Mesendoderm (in vitro differentiated cells): ENCODE results near the gene ADCYAP1R1.

Experiments used
- DNase-seq: peaks from one replicate; pipeline ENCODE4 v3.0.0; 2013
- H2AK5ac ChIP-seq: 2 replicates; pipeline ENCODE4 v1.6.1; 2013; ENCODE audit warnings: low read length, inconsistent platforms
- H2BK120ac ChIP-seq: 2 replicates; pipeline ENCODE4 v1.6.1; 2013; ENCODE audit warnings: low read depth, mild to moderate bottlenecking, low read length, moderate library complexity, mixed read lengths
- H2BK15ac ChIP-seq: replicated peaks from 2 replicates; pipeline ENCODE4 v1.6.1; 2013; ENCODE audit warnings: low read depth, mild to moderate bottlenecking, moderate library complexity
- H2BK5ac ChIP-seq: 2 replicates; pipeline ENCODE4 v1.6.1; 2013; ENCODE audit warnings: low read length, inconsistent platforms
- H3K18ac ChIP-seq: 2 replicates; pipeline ENCODE4 v1.6.1; 2013; ENCODE audit warnings: mild to moderate bottlenecking, low read length, mixed read lengths
- H3K23ac ChIP-seq: one replicate; pipeline ENCODE4 v1.6.1; 2013; ENCODE audit warnings: low read length
- H3K27ac ChIP-seq: 2 replicates; pipeline ENCODE4 v1.5.1; 2013; ENCODE audit warnings: low read depth, mild to moderate bottlenecking, inconsistent platforms, low read length, moderate library complexity
- H3K27me3 ChIP-seq: 2 replicates; pipeline ENCODE4 v1.6.1; 2013; ENCODE audit warnings: low read length, control low read depth, mild to moderate bottlenecking, inconsistent platforms; ENCODE audit not compliant: insufficient read depth, poor library complexity
- H3K36me3 ChIP-seq: 2 replicates; pipeline ENCODE4 v1.6.1; 2013; ENCODE audit warnings: low read length, inconsistent platforms; ENCODE audit not compliant: control insufficient read depth, insufficient read depth
- H3K4ac ChIP-seq: one replicate; pipeline ENCODE4 v1.6.1; 2013; ENCODE audit warnings: low read depth, mild to moderate bottlenecking, low read length, moderate library complexity
- H3K4me1 ChIP-seq: 2 replicates; pipeline ENCODE4 v1.6.1; 2013; ENCODE audit warnings: low read depth, low read length, inconsistent platforms; ENCODE audit not compliant: control insufficient read depth
- H3K4me2 ChIP-seq: 2 replicates; pipeline ENCODE4 v1.6.1; 2013; ENCODE audit warnings: low read length
- H3K4me3 ChIP-seq: 2 replicates; pipeline ENCODE4 v1.5.1; 2013; ENCODE audit warnings: mild to moderate bottlenecking, low read length
- H3K56ac ChIP-seq: one replicate; pipeline ENCODE4 v1.6.1; 2013; ENCODE audit warnings: low read length
- H3K79me1 ChIP-seq: 2 replicates; pipeline ENCODE4 v1.6.1; 2013; ENCODE audit warnings: low read length, inconsistent platforms
- H3K79me2 ChIP-seq: 2 replicates; pipeline ENCODE4 v1.6.1; 2013; ENCODE audit warnings: mild to moderate bottlenecking, low read length; ENCODE audit not compliant: control insufficient read depth, insufficient read depth
- H3K9ac ChIP-seq: 2 replicates; pipeline ENCODE4 v1.6.1; 2013; ENCODE audit warnings: low read length, inconsistent platforms
- H4K5ac ChIP-seq: one replicate; pipeline ENCODE4 v1.6.1; 2013; ENCODE audit warnings: low read length
- H4K8ac ChIP-seq: one replicate; pipeline ENCODE4 v1.6.1; 2013; ENCODE audit warnings: low read depth, mild to moderate bottlenecking, control low read depth, low read length, moderate library complexity
- WGBS: extraction: QIAGEN DNeasy Blood & Tissue Kit; methylation state at CpG from one replicate; pipeline ENCODE4 v1.1.7; 2013; ENCODE audit warnings: low lambda C conversion rate, missing lambda C conversion rate; ENCODE audit not compliant: insufficient coverage; ENCODE audit errors: extremely low coverage; 5-methylcytosine and 5-hydroxymethylcytosine counted together

Gene ADCYAP1R1

DNA sequence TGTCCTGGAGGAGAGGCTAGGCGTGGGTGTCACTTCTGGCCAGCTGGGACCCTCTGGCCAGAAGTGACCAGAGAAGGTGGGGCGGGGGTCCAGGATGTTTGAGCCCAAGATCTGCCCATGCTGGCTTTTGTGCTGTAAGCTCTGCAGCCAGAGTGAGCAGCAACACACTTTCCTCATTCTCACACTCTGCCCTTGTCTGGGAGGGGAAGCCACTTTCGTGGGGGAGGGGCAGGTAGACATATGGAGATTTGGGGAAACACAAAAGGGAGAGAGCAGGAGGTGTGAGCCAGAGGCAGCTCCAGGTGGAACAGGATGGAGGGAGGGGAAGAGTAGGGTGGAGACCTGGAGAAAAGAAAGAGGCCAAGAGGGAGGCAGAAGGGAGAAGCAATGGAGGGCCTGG lies 31.5 kb upstream of the ADCYAP1R1 start:
- no CpG with 5 or more reads among the region's 3 CpGs for WGBS
- H3K4me2 ChIP-seq: no peak overlapping the region

GRCh38 chr7:31022117-31022516 lies 30.0 kb upstream of the ADCYAP1R1 start:
- H3K79me1 ChIP-seq: no peaks in the 10 kb centered on the region
- no peak overlapping the region for H4K8ac ChIP-seq
- H3K23ac ChIP-seq: no peak overlapping the region
- no peak overlapping the region for H2BK120ac ChIP-seq
- no peak overlapping the region for H3K9ac ChIP-seq
- H2BK15ac ChIP-seq: no peak overlapping the region
- no CpG with 5 or more reads among the region's 4 CpGs for WGBS
- H3K79me2 ChIP-seq: no peaks in the 10 kb centered on the region
- no peaks in the 10 kb centered on the region for H3K27me3 ChIP-seq
- H3K27ac ChIP-seq: no peak overlapping the region
- no peak overlapping the region for H3K18ac ChIP-seq
- H4K5ac ChIP-seq: no peak overlapping the region
- no peak overlapping the region for H3K4ac ChIP-seq
- no peaks in the 10 kb centered on the region for H3K36me3 ChIP-seq
- H3K56ac ChIP-seq: no peak overlapping the region
- DNase-seq: no peak
- peaks cover 7% of the 10 kb centered on the region for H3K4me1 ChIP-seq
- H3K4me3 ChIP-seq: no peak overlapping the region
- no peak overlapping the region for H3K4me2 ChIP-seq
- H2BK5ac ChIP-seq: no peak overlapping the region
- no peak overlapping the region for H2AK5ac ChIP-seq

More for the DNA sequence above, 31.5 kb upstream of the ADCYAP1R1 start:
- H3K4me3 ChIP-seq: no peak overlapping the region
- H3K56ac ChIP-seq: no peak overlapping the region
- peak; percentile 79 for DNase-seq
- no peak overlapping the region for H2AK5ac ChIP-seq
- H4K8ac ChIP-seq: no peak overlapping the region
- H3K4ac ChIP-seq: no peak overlapping the region
- H3K9ac ChIP-seq: no peak overlapping the region
- no peaks in the 10 kb centered on the region for H3K36me3 ChIP-seq
- no peak overlapping the region for H2BK15ac ChIP-seq
- H3K18ac ChIP-seq: no peak overlapping the region
- no peak overlapping the region for H3K27ac ChIP-seq
- H3K27me3 ChIP-seq: no peaks in the 10 kb centered on the region
- no peak overlapping the region for H3K23ac ChIP-seq
- no peak overlapping the region for H4K5ac ChIP-seq
- peaks cover 7% of the 10 kb centered on the region for H3K4me1 ChIP-seq
- no peak overlapping the region for H2BK5ac ChIP-seq
- H2BK120ac ChIP-seq: no peak overlapping the region
- no peaks in the 10 kb centered on the region for H3K79me1 ChIP-seq
- no peaks in the 10 kb centered on the region for H3K79me2 ChIP-seq

DNA sequence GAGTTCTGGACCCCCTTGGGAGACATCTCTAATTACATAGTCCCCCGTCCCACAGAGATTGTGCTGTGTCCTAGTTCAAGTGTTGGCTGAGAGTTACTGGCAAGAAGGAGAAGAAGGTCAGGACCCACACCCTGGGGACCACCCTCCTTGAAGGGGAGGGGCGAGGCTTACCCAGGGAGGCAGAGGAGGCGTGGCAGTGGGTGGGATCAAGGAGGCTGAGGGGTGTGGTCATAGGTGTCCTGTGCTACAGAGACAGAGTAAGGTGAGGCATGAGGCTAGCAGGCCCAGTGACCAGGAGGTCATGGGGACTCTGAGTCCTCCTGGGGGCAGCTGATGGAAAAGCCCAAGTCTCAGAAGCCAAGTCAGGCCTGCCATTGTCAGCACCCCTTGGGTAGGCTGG lies 29.4 kb upstream of the ADCYAP1R1 start:
- no peak overlapping the region for H2BK5ac ChIP-seq
- H3K79me1 ChIP-seq: no peaks in the 10 kb centered on the region
- H3K4me3 ChIP-seq: no peak overlapping the region
- WGBS: no CpG with 5 or more reads among the region's 3 CpGs
- H3K4me2 ChIP-seq: no peak overlapping the region
- H3K79me2 ChIP-seq: no peaks in the 10 kb centered on the region
- peaks cover 7% of the 10 kb centered on the region for H3K4me1 ChIP-seq
- no peak overlapping the region for H3K27ac ChIP-seq
- H3K9ac ChIP-seq: no peak overlapping the region
- H2AK5ac ChIP-seq: no peak overlapping the region
- no peak overlapping the region for H3K4ac ChIP-seq
- no peak overlapping the region for H3K23ac ChIP-seq
- no peak overlapping the region for H4K8ac ChIP-seq
- no peak overlapping the region for H2BK120ac ChIP-seq
- H3K56ac ChIP-seq: no peak overlapping the region
- H4K5ac ChIP-seq: no peak overlapping the region
- no peak overlapping the region for H2BK15ac ChIP-seq
- DNase-seq: no peak
- no peaks in the 10 kb centered on the region for H3K36me3 ChIP-seq
- H3K27me3 ChIP-seq: no peaks in the 10 kb centered on the region
- H3K18ac ChIP-seq: no peak overlapping the region

GRCh38 chr7:31023877-31024276 lies 28.2 kb upstream of the ADCYAP1R1 start:
- H3K27me3 ChIP-seq: no peaks in the 10 kb centered on the region
- H3K79me2 ChIP-seq: no peaks in the 10 kb centered on the region
- H3K4ac ChIP-seq: no peak overlapping the region
- H3K9ac ChIP-seq: no peak overlapping the region
- WGBS: no CpG with 5 or more reads among the region's 5 CpGs
- no peak overlapping the region for H3K27ac ChIP-seq
- no peak overlapping the region for H2AK5ac ChIP-seq
- no peak overlapping the region for H2BK5ac ChIP-seq
- H3K4me3 ChIP-seq: no peak overlapping the region
- H3K56ac ChIP-seq: no peak overlapping the region
- H3K18ac ChIP-seq: no peak overlapping the region
- H2BK15ac ChIP-seq: no peak overlapping the region
- no peak for DNase-seq
- H3K4me1 ChIP-seq: peaks cover 7% of the 10 kb centered on the region
- H2BK120ac ChIP-seq: no peak overlapping the region
- H3K23ac ChIP-seq: no peak overlapping the region
- no peak overlapping the region for H4K8ac ChIP-seq
- no peak overlapping the region for H4K5ac ChIP-seq
- no peak overlapping the region for H3K4me2 ChIP-seq
- no peaks in the 10 kb centered on the region for H3K36me3 ChIP-seq
- no peaks in the 10 kb centered on the region for H3K79me1 ChIP-seq

- no peaks in the 10 kb centered on the region for H3K36me3 ChIP-seq
- H2AK5ac ChIP-seq: no peak overlapping the region
- no peak overlapping the region for H3K4me2 ChIP-seq
- H3K9ac ChIP-seq: no peak overlapping the region
- no peak overlapping the region for H3K56ac ChIP-seq
- no peak overlapping the region for H3K4me3 ChIP-seq
- H4K5ac ChIP-seq: no peak overlapping the region
- H3K79me1 ChIP-seq: no peaks in the 10 kb centered on the region
- H3K18ac ChIP-seq: peak overlapping the region; percentile 1
- no peak overlapping the region for H3K27ac ChIP-seq
- no peaks in the 10 kb centered on the region for H3K79me2 ChIP-seq
- WGBS: no CpG with 5 or more reads among the region's 20 CpGs
- no peak overlapping the region for H4K8ac ChIP-seq
- H2BK120ac ChIP-seq: no peak overlapping the region
- DNase-seq: peak; percentile 67
- no peak overlapping the region for H3K23ac ChIP-seq
- no peak overlapping the region for H2BK15ac ChIP-seq
- H3K4ac ChIP-seq: no peak overlapping the region
- no peaks in the 10 kb centered on the region for H3K4me1 ChIP-seq
- no peaks in the 10 kb centered on the region for H3K27me3 ChIP-seq
- no peak overlapping the region for H2BK5ac ChIP-seq
Observed at GRCh38 chr7:31027161-31027965, 24.7 kb upstream of the ADCYAP1R1 start.

DNA sequence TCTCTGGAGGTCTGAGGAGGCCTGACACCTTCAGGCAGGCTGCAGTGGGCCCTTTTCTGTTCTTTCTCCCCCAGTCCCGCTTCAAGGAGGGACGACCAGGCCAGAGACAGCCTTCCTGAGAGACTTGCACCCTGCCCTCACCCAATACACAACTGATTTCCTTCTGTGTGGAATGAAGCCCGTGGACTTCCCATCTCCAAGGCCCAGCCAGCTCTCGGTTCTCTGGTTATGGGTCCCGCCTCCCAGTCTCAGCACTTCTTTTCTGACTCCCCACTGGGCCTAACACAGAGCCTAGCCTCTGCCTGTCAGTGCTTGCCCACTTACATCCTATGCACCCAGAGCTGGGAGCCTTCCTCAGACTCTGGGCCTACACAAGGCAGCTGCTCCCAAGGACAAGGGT lies 24.1 kb upstream of the ADCYAP1R1 start:
- H3K9ac ChIP-seq: no peak overlapping the region
- no peak overlapping the region for H2BK15ac ChIP-seq
- H3K4ac ChIP-seq: no peak overlapping the region
- no peak overlapping the region for H4K5ac ChIP-seq
- no peak overlapping the region for H3K4me3 ChIP-seq
- no peak overlapping the region for H2BK5ac ChIP-seq
- H3K79me2 ChIP-seq: no peaks in the 10 kb centered on the region
- H2AK5ac ChIP-seq: no peak overlapping the region
- no peaks in the 10 kb centered on the region for H3K27me3 ChIP-seq
- no peak overlapping the region for H3K56ac ChIP-seq
- H3K4me2 ChIP-seq: no peak overlapping the region
- no CpG with 5 or more reads among the region's 5 CpGs for WGBS
- DNase-seq: no peak
- H3K18ac ChIP-seq: no peak overlapping the region
- no peak overlapping the region for H2BK120ac ChIP-seq
- H3K79me1 ChIP-seq: no peaks in the 10 kb centered on the region
- H4K8ac ChIP-seq: no peak overlapping the region
- no peaks in the 10 kb centered on the region for H3K36me3 ChIP-seq
- no peak overlapping the region for H3K23ac ChIP-seq
- H3K27ac ChIP-seq: no peak overlapping the region
- H3K4me1 ChIP-seq: no peaks in the 10 kb centered on the region
